Stimulated activated memory B cell treated with anti-CD40 and anti-IgM and Interleukin-4, amounts not matched to agents 10 μg/mL and 1 μg/mL and 100 μg/mL, for 72 hours (primary cell): Measurements from ENCODE around the gene PLOD2.

Source experiments
- ATAC-seq: fragments of 150-1000 bp; cut with Tn5 transposase; 2 replicates; pipeline ENCODE4 v1.10.0; 2021
- H3K27ac Mint-ChIP-seq: one replicate; pipeline ENCODE4 v1.8.0; 2022; ENCODE audit warnings: mild to moderate bottlenecking, mixed read lengths
- H3K27me3 Mint-ChIP-seq: one replicate; pipeline ENCODE4 v1.8.0; 2022; ENCODE audit warnings: mixed read lengths
- H3K36me3 Mint-ChIP-seq: one replicate; pipeline ENCODE4 v1.8.0; 2022; ENCODE audit warnings: mixed read lengths
- H3K4me1 Mint-ChIP-seq: one replicate; pipeline ENCODE4 v1.8.0; 2022; ENCODE audit warnings: mixed read lengths
- H3K4me3 Mint-ChIP-seq: one replicate; pipeline ENCODE4 v1.8.0; 2022; ENCODE audit warnings: mild to moderate bottlenecking, moderate library complexity, mixed read lengths
- H3K9me3 Mint-ChIP-seq: one replicate; pipeline ENCODE4 v1.8.0; 2022; ENCODE audit warnings: mixed read lengths

PLOD2 gene

GRCh38 chr3:146072824-146073223 lies 88.2 kb downstream of the PLOD2 start:
- Mint-ChIP-seq H3K27me3 (no peaks in the 10 kb centered on the region), H3K4me3 (no peak overlapping the region), H3K4me1 (no peaks in the 10 kb centered on the region), H3K9me3 (no peaks in the 10 kb centered on the region), H3K36me3 (no peaks in the 10 kb centered on the region), H3K27ac (no peak overlapping the region)
- ATAC-seq = no peak

- Mint-ChIP-seq H3K9me3 (no peaks in the 10 kb centered on the region), H3K36me3 (no peaks in the 10 kb centered on the region), H3K4me3 (no peak overlapping the region), H3K27me3 (no peaks in the 10 kb centered on the region), H3K4me1 (no peaks in the 10 kb centered on the region), H3K27ac (no peak overlapping the region)
- no peak for ATAC-seq
These were observed 88.9 kb downstream of the PLOD2 start for GRCh38 chr3:146072061-146072460.

- Mint-ChIP-seq H3K27ac (no peak overlapping the region), H3K4me3 (no peak overlapping the region), H3K4me1 (no peaks in the 10 kb centered on the region), H3K27me3 (no peaks in the 10 kb centered on the region), H3K9me3 (no peaks in the 10 kb centered on the region), H3K36me3 (no peaks in the 10 kb centered on the region)
- ATAC-seq = no peak
These were observed 89.4 kb downstream of the PLOD2 start for GRCh38 chr3:146071632-146072031.

GRCh38 chr3:146067048-146067447 lies 93.9 kb downstream of the PLOD2 start:
- no peak overlapping the region for H3K4me3 Mint-ChIP-seq
- no peaks in the 10 kb centered on the region for H3K27me3 Mint-ChIP-seq
- no peaks in the 10 kb centered on the region for H3K4me1 Mint-ChIP-seq
- no peaks in the 10 kb centered on the region for H3K9me3 Mint-ChIP-seq
- no peaks in the 10 kb centered on the region for H3K36me3 Mint-ChIP-seq
- ATAC-seq = no peak
- no peak overlapping the region for H3K27ac Mint-ChIP-seq

GRCh38 chr3:146065573-146066006 lies 95.4 kb downstream of the PLOD2 start:
- Mint-ChIP-seq H3K36me3 (no peaks in the 10 kb centered on the region), H3K9me3 (no peaks in the 10 kb centered on the region), H3K4me3 (no peak overlapping the region), H3K27ac (no peak overlapping the region), H3K4me1 (no peaks in the 10 kb centered on the region), H3K27me3 (no peaks in the 10 kb centered on the region)
- no peak for ATAC-seq

- no peaks in the 10 kb centered on the region for H3K36me3 Mint-ChIP-seq
- no peak overlapping the region for H3K27ac Mint-ChIP-seq
- no peaks in the 10 kb centered on the region for H3K27me3 Mint-ChIP-seq
- ATAC-seq = no peak
- no peaks in the 10 kb centered on the region for H3K4me1 Mint-ChIP-seq
- H3K4me3 Mint-ChIP-seq = no peak overlapping the region
- no peaks in the 10 kb centered on the region for H3K9me3 Mint-ChIP-seq
These were observed 102.7 kb downstream of the PLOD2 start for GRCh38 chr3:146058241-146058640.

GRCh38 chr3:146052791-146053310 lies 108.1 kb downstream of the PLOD2 start:
- H3K9me3 Mint-ChIP-seq = no peaks in the 10 kb centered on the region
- H3K27ac Mint-ChIP-seq = no peak overlapping the region
- no peaks in the 10 kb centered on the region for H3K4me1 Mint-ChIP-seq
- no peaks in the 10 kb centered on the region for H3K36me3 Mint-ChIP-seq
- no peak for ATAC-seq
- no peak overlapping the region for H3K4me3 Mint-ChIP-seq
- no peaks in the 10 kb centered on the region for H3K27me3 Mint-ChIP-seq

GRCh38 chr3:146052056-146052790 lies 108.8 kb downstream of the PLOD2 start:
- no peak for ATAC-seq
- Mint-ChIP-seq H3K27ac (no peak overlapping the region), H3K4me3 (no peak overlapping the region), H3K4me1 (no peaks in the 10 kb centered on the region), H3K36me3 (no peaks in the 10 kb centered on the region), H3K9me3 (no peaks in the 10 kb centered on the region), H3K27me3 (no peaks in the 10 kb centered on the region)

- ATAC-seq = no peak
- Mint-ChIP-seq H3K27ac (no peak overlapping the region), H3K9me3 (peaks cover 5% of the 10 kb centered on the region), H3K4me3 (no peak overlapping the region), H3K27me3 (no peaks in the 10 kb centered on the region), H3K36me3 (no peaks in the 10 kb centered on the region), H3K4me1 (no peaks in the 10 kb centered on the region)
These were observed 110.3 kb downstream of the PLOD2 start for GRCh38 chr3:146050691-146051090.

GRCh38 chr3:146047485-146047884 lies 113.5 kb downstream of the PLOD2 start:
- Mint-ChIP-seq H3K36me3 (no peaks in the 10 kb centered on the region), H3K4me1 (no peaks in the 10 kb centered on the region), H3K27me3 (no peaks in the 10 kb centered on the region), H3K4me3 (no peak overlapping the region), H3K27ac (no peak overlapping the region), H3K9me3 (peaks cover 7% of the 10 kb centered on the region)
- no peak for ATAC-seq

- no peaks in the 10 kb centered on the region for H3K27me3 Mint-ChIP-seq
These were observed 116.9 kb downstream of the PLOD2 start for GRCh38 chr3:146044046-146044445.

GRCh38 chr3:146040630-146041029 lies 120.4 kb downstream of the PLOD2 start:
- Mint-ChIP-seq H3K27ac (no peak overlapping the region), H3K9me3 (peaks cover 3% of the 10 kb centered on the region), H3K27me3 (no peaks in the 10 kb centered on the region), H3K4me3 (no peak overlapping the region), H3K4me1 (no peaks in the 10 kb centered on the region), H3K36me3 (no peaks in the 10 kb centered on the region)
- ATAC-seq = no peak

More at GRCh38 chr3:146044046-146044445, 116.9 kb downstream of the PLOD2 start:
- ATAC-seq = no peak
- Mint-ChIP-seq H3K36me3 (no peaks in the 10 kb centered on the region), H3K9me3 (peaks cover 7% of the 10 kb centered on the region), H3K27ac (no peak overlapping the region), H3K4me3 (no peak overlapping the region), H3K4me1 (no peaks in the 10 kb centered on the region)

GRCh38 chr3:146037697-146038096 lies 123.3 kb downstream of the PLOD2 start:
- Mint-ChIP-seq H3K4me1 (no peaks in the 10 kb centered on the region), H3K27ac (no peak overlapping the region), H3K36me3 (no peaks in the 10 kb centered on the region), H3K9me3 (no peaks in the 10 kb centered on the region), H3K27me3 (no peaks in the 10 kb centered on the region), H3K4me3 (no peak overlapping the region)
- ATAC-seq = no peak

GRCh38 chr3:146036281-146036680 lies 124.7 kb downstream of the PLOD2 start:
- Mint-ChIP-seq H3K4me3 (no peak overlapping the region), H3K9me3 (no peaks in the 10 kb centered on the region), H3K36me3 (no peaks in the 10 kb centered on the region), H3K27ac (no peak overlapping the region), H3K4me1 (no peaks in the 10 kb centered on the region), H3K27me3 (no peaks in the 10 kb centered on the region)
- ATAC-seq = no peak

- ATAC-seq = no peak
- Mint-ChIP-seq H3K36me3 (no peaks in the 10 kb centered on the region), H3K27ac (no peak overlapping the region), H3K4me1 (no peaks in the 10 kb centered on the region), H3K9me3 (peaks cover 3% of the 10 kb centered on the region), H3K4me3 (no peak overlapping the region), H3K27me3 (no peaks in the 10 kb centered on the region)
These were observed 125.6 kb downstream of the PLOD2 start for GRCh38 chr3:146035366-146035765.

- no peaks in the 10 kb centered on the region for H3K27me3 Mint-ChIP-seq
- H3K4me3 Mint-ChIP-seq = no peak overlapping the region
- ATAC-seq = no peak
- no peaks in the 10 kb centered on the region for H3K36me3 Mint-ChIP-seq
- H3K9me3 Mint-ChIP-seq = peaks cover 4% of the 10 kb centered on the region
- no peak overlapping the region for H3K27ac Mint-ChIP-seq
- H3K4me1 Mint-ChIP-seq = no peaks in the 10 kb centered on the region
These were observed 127.0 kb downstream of the PLOD2 start for GRCh38 chr3:146033950-146034349.
